Measurements from ENCODE around the gene IWS1. TPM values are rescaled to one million over a fixed set of nuclear protein-coding genes. Genes with fewer than 3 reads are reported as not detected.

IWS1 gene
- total RNA-seq, 1 experiment from 2014 or later: 56.8 TPM

GRCh38 chr2:127449414-127449813, 76.9 kb downstream of the IWS1 start:
- DNase-seq (ENCODE audit: unreplicated experiment): no peak
- H3K9me3 Mint-ChIP-seq (ENCODE audit: unreplicated experiment): peaks cover 7% of the 10 kb centered on the region
- POLR2A ChIA-PET: no interaction called here
- no TSS peak for BruUV-seq (replicated peaks)
- H3K4me1 Mint-ChIP-seq (ENCODE audit: insufficient read depth, unreplicated experiment): no peaks in the 10 kb centered on the region
- intact Hi-C loops (cut with micrococcal nuclease): no loop called here
- no peak overlapping the region for H3K4me3 Mint-ChIP-seq (ENCODE audit: unreplicated experiment)
- H3K27ac Mint-ChIP-seq (ENCODE audit: low read depth, unreplicated experiment): no peak overlapping the region
- H3K27me3 Mint-ChIP-seq (ENCODE audit: insufficient read depth, unreplicated experiment): no peaks in the 10 kb centered on the region
- CTCF ChIA-PET: no interaction called here
- no peaks in the 10 kb centered on the region for H3K36me3 Mint-ChIP-seq (ENCODE audit: insufficient read depth, unreplicated experiment)
- no peak for TF ChIP-seq CTCF (IDR thresholded peaks at IDR 0.05; ENCODE audit: unreplicated experiment)

GRCh38 chr2:127448526-127448925, 77.8 kb downstream of the IWS1 start:
- no peak for TF ChIP-seq CTCF (IDR thresholded peaks at IDR 0.05; ENCODE audit: unreplicated experiment)
- POLR2A ChIA-PET: no interaction called here
- H3K9me3 Mint-ChIP-seq (ENCODE audit: unreplicated experiment): peaks cover 7% of the 10 kb centered on the region
- BruUV-seq (replicated peaks): no TSS peak
- DNase-seq (ENCODE audit: unreplicated experiment): no peak
- intact Hi-C loops (cut with micrococcal nuclease): no loop called here
- H3K4me3 Mint-ChIP-seq (ENCODE audit: unreplicated experiment): no peak overlapping the region
- CTCF ChIA-PET: no interaction called here
- H3K4me1 Mint-ChIP-seq (ENCODE audit: insufficient read depth, unreplicated experiment): no peaks in the 10 kb centered on the region
- no peaks in the 10 kb centered on the region for H3K27me3 Mint-ChIP-seq (ENCODE audit: insufficient read depth, unreplicated experiment)
- no peaks in the 10 kb centered on the region for H3K36me3 Mint-ChIP-seq (ENCODE audit: insufficient read depth, unreplicated experiment)
- H3K27ac Mint-ChIP-seq (ENCODE audit: low read depth, unreplicated experiment): no peak overlapping the region

GRCh38 chr2:127439343-127439742, 86.9 kb downstream of the IWS1 start:
- BruUV-seq (replicated peaks): no TSS peak
- Mint-ChIP-seq H3K9me3 (ENCODE audit: unreplicated experiment) (peaks cover 9% of the 10 kb centered on the region), H3K4me1 (ENCODE audit: insufficient read depth, unreplicated experiment) (no peaks in the 10 kb centered on the region), H3K27me3 (ENCODE audit: insufficient read depth, unreplicated experiment) (no peaks in the 10 kb centered on the region), H3K4me3 (ENCODE audit: unreplicated experiment) (no peak overlapping the region), H3K36me3 (ENCODE audit: insufficient read depth, unreplicated experiment) (no peaks in the 10 kb centered on the region), H3K27ac (ENCODE audit: low read depth, unreplicated experiment) (no peak overlapping the region)
- DNase-seq (ENCODE audit: unreplicated experiment): no peak
- intact Hi-C loops (cut with micrococcal nuclease): no loop called here
- no peak for TF ChIP-seq CTCF (IDR thresholded peaks at IDR 0.05; ENCODE audit: unreplicated experiment)
- POLR2A ChIA-PET: no interaction called here
- CTCF ChIA-PET: no interaction called here

- DNase-seq (ENCODE audit: unreplicated experiment): no peak
- Mint-ChIP-seq H3K27ac (ENCODE audit: low read depth, unreplicated experiment) (no peak overlapping the region), H3K9me3 (ENCODE audit: unreplicated experiment) (peaks cover 9% of the 10 kb centered on the region), H3K36me3 (ENCODE audit: insufficient read depth, unreplicated experiment) (no peaks in the 10 kb centered on the region), H3K4me3 (ENCODE audit: unreplicated experiment) (no peak overlapping the region), H3K27me3 (ENCODE audit: insufficient read depth, unreplicated experiment) (no peaks in the 10 kb centered on the region), H3K4me1 (ENCODE audit: insufficient read depth, unreplicated experiment) (no peaks in the 10 kb centered on the region)
- no TSS peak for BruUV-seq (replicated peaks)
- intact Hi-C loops (cut with micrococcal nuclease): no loop called here
- POLR2A ChIA-PET: interaction anchor here (0.5 kb wide), 2 partner anchors 125 to 276 kb away, joined by 3 to 4 read pairs; no protein-coding TSS in a partner anchor
- CTCF ChIA-PET: interaction anchor here (1.1 kb wide), 1 partner anchor 41 kb away, joined by 3 read pairs; no protein-coding TSS in a partner anchor
- TF ChIP-seq CTCF (IDR thresholded peaks at IDR 0.05; ENCODE audit: unreplicated experiment): no peak
Measured at GRCh38 chr2:127437781-127438726, 88.2 kb downstream of the IWS1 start.

All from MCF 10A (cell line).